Measurements from ENCODE around the gene CHMP6. TPM values are rescaled to one million over a fixed set of nuclear protein-coding genes. Genes with fewer than 3 reads are reported as not detected.
"Not testable (repeated sequence)": the region's sequence is repeated elsewhere in the genome, so short reads cannot be mapped to it uniquely, and the experiment has no call there.

The CHMP6 gene
- total RNA-seq, 1 experiment from 2014 or later: 19.7 TPM

GRCh38 chr17:81029859-81030258 is 38.2 kb downstream of the CHMP6 start:
- no peak for DNase-seq (ENCODE audit: low read depth)

GRCh38 chr17:81030312-81030711 is 38.7 kb downstream of the CHMP6 start:
- DNase-seq (ENCODE audit: low read depth): not testable (repeated sequence)

DNA sequence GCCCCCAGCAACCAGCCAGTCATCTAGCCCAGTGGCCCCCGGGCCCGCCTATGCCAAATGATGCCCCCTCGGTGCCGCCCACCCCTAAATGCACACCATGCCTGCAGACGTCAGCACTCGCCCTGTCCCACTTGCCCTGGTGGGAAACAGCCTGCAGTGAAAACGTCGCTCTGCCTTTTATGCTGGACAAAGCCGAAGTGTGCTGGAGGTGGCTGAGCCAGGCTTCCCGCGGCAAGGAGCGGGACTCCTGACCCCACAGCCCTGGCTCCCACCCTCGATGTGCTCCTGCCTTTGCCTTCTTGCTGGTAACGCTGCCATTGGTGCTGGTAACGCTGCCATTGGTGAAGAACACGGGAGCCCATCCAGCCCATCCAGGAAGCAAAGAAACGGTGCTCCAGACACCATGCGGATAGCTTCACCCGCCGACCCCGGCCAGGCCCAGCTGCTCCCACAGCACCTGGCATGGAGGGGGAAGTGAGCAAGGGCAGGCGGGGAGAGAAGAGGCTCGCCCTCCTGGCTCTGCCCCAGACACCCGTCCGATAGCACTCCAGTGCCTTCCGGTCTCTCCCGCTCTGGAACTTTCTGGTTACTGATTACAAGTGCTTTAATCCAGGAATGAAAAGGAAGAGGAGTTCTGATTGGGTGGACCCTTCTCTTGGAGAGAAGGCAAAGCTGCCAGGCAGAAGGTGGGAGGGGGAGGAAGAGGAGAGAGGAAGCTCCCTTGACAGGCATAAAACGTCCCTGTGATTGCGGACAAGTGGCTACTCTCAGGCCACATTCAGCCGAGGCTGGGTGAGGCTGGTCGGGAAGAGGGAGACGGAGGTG is 39.3 kb downstream of the CHMP6 start:
- no peak for DNase-seq (ENCODE audit: low read depth)

DNA sequence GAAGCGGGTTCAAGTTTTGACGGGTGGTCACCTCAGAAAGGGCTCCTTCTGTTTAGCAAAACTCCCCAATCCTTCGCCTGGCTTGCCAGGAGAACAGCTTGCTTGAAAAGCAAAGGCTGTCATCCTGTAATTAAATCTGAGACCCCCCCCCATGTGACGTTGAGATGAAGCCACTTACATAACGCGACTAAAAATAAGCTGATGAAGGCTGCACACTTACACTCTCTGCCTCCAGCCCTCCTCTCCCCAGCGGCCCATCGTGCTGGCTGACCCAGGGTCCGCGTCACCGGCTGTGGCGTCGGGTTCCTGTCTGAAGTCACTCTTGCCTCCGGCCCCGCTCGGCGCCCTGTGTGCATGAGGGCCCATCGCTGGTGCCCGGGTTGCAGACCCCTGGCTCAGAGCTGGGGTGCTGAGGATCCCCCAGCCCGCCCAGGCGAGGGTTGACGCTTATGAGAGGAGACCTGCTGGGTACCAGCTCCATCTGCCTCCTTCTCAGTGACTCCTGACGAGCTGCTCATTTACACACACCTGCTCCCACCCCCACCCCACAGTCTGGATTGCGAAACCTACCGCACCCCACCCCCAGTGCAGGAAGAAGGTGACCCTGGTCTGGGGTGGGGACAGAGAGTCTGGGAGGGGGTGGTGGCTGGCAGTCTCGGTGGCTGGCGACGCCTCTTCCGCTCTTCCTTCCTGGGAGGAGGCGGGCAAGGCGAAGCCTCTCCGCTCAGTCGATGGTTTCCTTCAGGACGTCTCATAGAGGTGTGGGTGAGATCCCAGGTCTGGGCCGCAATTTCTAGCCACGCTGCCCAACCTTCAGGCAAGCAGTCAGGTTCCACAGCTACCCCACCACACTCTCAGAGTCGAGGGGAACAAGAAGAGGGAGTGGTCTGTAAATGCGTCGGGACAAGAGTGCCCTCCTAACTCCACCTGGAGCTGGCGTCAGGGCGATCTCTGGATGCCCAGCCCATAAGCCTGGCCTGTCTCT is 40.2 kb downstream of the CHMP6 start:
- no peak for DNase-seq (ENCODE audit: low read depth)

DNA sequence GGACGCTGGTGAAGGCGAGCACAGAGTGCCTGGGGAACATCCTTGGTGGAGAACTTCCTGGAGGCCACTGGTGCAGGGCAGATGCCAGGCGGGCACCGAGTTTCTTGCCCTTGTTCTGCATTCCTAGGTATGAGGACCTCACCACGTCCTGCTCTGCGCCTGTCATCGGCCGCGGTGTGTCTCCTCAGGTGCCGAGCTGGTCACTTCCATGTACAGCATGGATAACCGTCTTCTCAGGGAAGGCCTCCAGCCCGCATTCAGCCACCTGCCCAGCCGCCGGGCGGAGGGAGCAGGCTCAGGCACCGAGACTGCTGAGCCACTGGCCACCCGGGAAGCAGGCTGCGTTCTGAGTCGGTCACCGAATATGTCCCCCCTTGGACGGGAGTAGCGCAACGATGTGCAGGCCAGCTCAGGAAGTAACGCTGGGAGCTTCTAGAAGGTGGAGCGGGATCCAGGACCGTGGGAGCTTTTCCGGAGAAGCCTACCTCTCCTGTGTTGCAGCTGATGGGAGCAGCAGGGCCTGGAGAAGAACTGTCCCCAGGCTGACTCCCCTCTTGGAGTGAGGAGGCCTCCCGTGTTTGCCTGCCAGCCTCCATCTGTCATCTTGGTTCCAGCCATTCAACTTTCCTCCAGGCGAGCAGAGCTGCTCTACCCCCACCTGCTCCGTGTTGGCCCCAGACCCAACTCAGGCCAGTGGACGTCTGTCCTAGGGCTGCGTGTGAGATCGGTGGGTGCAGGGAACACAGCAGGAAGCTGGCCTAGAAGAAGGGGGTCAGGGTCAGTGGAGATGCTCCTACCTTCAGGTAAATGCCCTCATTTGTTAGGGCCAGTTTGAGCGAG is 41.2 kb downstream of the CHMP6 start:
- DNase-seq (ENCODE audit: low read depth): no peak

DNA sequence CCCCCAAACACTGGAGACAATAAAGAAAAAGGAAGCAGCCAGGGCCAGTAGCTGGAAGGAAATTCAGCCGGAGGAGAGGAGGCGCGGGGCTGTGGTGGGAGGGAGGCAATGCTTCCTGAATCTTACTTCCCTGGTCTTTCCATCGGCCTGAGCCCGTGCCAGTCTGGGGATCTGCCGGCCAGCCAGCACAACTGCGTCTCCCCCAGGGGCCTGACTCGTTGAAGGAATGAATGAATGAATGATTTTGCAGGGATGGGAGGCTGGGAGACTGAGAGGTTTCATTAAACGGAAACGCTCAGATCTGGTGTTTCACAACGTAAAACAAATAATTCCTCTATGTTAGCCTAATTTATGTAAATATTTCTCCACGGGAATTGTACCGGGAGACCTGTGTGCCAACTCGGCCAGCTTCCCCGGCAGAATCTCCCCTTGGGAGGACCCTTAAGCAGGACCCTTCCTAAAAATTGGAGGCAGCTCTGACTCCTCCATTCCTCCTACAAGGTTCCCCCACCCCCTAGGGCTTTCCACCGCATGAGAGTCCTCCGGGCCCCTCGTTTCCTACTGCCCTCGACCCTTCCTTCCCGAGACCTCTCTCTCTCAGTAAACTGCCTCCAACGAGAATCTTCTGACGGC is 42.0 kb downstream of the CHMP6 start:
- no peak for DNase-seq (ENCODE audit: low read depth)

GRCh38 chr17:81034168-81034777 is 42.6 kb downstream of the CHMP6 start:
- no peak for DNase-seq (ENCODE audit: low read depth)

GRCh38 chr17:81034779-81035520 is 43.3 kb downstream of the CHMP6 start, which contains the start of gene BAIAP2:
TSS of gene BAIAP2 (plus strand) at chr17:81035151. CDS start at chr17:81035255, 104 bp downstream.
- peak; percentile 85 for DNase-seq (ENCODE audit: low read depth)

- DNase-seq (ENCODE audit: low read depth): no peak
Measured at GRCh38 chr17:81035521-81036196, 44.0 kb downstream of the CHMP6 start.

- no peak for DNase-seq (ENCODE audit: low read depth)
Measured at GRCh38 chr17:81036197-81036941, 44.7 kb downstream of the CHMP6 start.

DNA sequence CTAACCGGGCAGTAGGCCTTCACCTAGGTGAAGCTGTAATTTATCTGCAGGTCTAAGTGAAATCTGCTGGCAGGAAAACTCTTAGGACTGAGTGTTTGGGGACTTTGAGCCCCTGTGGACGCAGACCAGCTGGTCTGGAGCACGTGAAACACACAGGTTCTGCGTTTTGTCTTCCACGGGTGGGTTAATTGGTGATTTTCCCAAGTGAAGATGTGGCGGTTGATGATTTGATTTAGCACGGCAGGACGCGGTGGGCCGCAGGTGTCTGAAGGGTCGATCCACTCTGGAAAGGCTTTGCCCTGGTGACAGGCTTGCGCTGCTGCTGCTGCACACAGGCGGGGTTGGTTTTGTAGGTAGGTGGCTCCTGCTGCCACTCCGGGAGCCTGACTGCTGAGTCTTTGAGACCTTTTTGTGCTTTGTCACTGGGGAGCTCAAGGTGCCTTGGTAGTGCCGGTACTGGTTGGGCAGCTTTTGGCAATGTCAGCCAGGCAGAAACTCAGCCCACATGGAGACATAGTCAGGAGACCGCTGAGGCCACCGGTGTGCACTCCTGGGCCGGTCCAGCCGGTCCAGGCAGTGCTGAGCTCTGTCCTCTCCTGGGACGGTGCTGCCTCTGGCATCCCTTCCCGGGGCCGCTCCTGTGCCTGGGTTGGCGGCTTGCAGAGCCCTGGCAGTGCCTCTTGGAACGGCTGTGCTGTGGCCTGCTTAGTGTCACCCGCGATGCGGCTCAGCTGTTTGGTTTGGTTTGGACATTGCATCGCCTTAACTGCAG is 45.6 kb downstream of the CHMP6 start:
- no peak for DNase-seq (ENCODE audit: low read depth)

DNA sequence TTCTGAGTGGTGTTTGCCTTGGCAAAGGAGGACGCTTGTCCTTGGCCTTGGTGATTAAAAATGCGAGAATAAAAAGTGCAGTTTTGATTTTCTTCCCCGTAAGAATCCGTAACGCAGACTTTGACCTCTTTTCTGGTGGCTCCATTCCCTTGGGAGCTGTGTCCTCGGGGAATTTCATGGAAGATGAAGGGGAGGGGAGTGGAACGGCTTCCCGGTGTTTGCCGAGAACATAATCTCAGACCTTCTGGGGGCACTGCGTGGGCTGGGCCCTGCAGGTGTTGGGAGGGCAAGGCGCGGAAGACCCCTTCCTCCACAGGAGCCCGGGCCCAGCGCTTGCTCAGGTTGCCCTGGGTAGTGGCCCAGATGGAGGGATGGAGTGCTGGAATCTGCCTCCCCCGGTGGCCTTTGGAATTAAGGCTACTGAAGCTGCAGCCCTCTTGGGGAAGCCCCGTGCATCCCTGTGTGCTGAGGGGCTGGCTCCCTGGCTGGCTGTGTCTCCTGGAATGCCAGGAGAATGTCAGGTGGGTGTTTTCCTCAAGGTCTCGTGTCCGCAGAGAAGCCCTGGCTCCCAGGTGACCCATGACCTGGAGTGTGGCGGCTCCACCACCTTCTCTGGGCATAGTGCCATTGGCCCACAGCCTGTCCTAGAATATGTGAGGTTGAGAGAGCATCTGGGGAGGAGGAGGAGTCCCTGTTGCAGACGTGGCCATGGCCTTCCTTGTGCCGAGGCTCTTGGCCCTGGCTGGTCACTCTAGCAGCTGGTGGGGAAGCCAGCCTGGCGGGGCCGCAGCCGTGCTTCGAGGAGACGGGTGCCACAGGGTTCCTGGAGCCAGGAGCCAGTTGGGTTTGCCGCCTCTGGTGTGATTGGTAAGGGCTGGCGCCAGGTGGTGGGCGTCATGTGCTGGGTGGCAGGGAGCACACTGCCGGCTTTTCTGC is 46.4 kb downstream of the CHMP6 start:
- DNase-seq (ENCODE audit: low read depth): peak; percentile 53

DNA sequence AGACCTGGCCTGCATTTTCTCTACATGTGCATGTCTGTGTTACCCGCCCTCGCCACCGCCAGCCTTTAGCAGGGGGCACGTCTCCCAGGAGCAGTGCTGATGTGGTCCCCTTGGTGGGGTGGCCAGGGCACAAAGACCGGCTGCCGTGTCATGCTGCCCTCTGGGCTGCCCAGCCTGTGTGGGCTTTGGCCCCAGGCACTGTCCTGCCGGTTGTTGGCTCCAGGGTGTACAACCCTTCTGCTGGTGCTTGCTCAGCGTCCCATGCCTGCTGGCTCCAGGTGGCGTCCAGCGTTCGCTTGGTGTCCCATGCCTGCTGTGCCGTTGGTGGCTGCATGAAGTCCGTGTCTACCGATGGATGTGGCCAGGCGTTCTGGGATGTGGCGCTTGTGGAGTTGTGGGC is 47.5 kb downstream of the CHMP6 start:
- DNase-seq (ENCODE audit: low read depth): no peak

DNA sequence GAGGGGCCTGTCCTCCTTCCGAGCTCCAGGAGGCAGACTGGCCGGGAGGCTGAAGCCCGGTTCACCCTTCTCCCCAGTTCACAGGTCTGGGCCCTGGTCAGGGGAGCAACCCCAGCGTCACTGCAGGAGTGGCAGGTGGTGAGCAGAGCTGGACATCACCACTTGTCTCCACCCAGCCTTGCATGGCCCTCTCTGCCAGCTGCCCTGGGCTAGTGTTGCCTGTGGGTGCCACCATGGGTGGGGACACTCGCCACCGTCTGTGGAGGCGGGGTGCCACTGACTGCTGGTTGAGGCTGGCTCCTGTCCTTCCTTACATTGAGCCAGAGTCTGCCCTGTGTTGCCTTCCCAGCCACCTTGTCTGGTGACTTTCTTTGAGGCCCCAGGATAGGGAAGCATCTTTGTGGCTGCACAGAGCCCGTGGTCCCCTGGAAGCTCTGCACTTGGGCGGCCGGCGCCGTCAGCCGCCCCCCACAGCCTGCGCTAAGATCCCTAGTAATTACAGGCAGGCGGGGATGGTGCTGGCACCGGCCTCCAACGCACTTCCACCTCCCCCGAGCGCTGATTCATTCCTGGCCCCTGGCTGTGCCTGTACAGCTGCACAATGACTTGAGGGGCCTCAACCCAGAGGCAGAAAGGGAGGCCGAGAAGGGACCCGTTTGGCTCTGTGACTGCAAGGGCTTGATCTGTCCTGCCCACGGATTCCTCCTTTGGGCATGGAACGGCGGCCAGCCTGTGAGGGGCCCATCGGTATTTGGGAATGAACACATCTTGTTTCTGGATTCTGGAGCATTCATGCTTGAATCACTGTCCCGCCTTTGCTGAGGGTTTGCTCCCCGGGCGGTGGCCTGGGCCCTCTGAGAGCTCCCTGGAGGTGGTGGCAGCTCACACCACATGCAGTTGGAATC is 48.5 kb downstream of the CHMP6 start:
- peak; percentile 68 for DNase-seq (ENCODE audit: low read depth)

DNA sequence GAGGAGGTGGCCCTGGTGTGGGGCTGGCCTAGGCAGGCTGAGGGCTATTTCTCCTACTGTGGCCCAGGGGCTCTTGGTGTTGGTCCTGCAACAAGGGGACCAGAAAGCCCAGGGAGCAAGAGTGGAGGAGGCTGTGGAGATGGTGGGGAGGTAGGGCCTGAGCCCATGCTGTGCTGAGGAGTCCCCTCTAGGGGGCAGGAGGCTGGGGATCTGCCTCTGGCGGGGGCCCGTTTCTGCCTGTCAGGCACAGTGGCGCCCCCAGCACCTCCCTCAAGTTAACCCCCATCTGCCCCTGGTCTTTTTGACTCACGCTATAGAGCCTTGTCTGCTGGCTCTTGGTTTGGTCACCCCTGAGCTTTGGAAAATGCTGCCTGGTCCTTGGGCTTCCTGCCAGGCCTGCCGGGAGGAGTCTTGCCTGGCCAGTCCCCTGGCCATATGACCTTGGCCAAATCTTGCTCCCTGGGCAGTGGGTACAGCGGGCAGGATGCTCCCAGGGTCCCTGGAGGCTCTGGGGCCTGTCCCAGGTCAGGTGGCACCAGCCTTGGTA is 49.2 kb downstream of the CHMP6 start:
- peak; percentile 44 for DNase-seq (ENCODE audit: low read depth)
